Cardiac fibroblast (primary cell): Measurements from ENCODE around the gene ZCCHC24.

Experiments used
- DNase-seq, 2 donors: peaks; one replicate each; pipeline versions ENCODE4 v3.0.0 to v3.0.0-alpha.2; 2010; ENCODE audit warnings: low read depth in 2 of 2
- H3K4me3 ChIP-seq, 2 donors: replicated peaks in 1 of 2; 1 replicate in 1 of 2; 2 replicates in 1 of 2; pipeline ENCODE4 v1.5.1; 2011; ENCODE audit warnings: low read depth in 2 of 2, low read length in 2 of 2, mild to moderate bottlenecking in 2 of 2, moderate library complexity in 1 of 2
- TF ChIP-seq, protein P1 (sequence below): IDR thresholded peaks from one replicate; pipeline ENCODE4 v1.5.1; 2011; ENCODE audit warnings: low read depth, mild to moderate bottlenecking, low read length, inconsistent platforms

The ZCCHC24 gene

GRCh38 chr10:79437111-79437814 is 8.2 kb downstream of the ZCCHC24 start:
- TF ChIP-seq, protein P1, sequence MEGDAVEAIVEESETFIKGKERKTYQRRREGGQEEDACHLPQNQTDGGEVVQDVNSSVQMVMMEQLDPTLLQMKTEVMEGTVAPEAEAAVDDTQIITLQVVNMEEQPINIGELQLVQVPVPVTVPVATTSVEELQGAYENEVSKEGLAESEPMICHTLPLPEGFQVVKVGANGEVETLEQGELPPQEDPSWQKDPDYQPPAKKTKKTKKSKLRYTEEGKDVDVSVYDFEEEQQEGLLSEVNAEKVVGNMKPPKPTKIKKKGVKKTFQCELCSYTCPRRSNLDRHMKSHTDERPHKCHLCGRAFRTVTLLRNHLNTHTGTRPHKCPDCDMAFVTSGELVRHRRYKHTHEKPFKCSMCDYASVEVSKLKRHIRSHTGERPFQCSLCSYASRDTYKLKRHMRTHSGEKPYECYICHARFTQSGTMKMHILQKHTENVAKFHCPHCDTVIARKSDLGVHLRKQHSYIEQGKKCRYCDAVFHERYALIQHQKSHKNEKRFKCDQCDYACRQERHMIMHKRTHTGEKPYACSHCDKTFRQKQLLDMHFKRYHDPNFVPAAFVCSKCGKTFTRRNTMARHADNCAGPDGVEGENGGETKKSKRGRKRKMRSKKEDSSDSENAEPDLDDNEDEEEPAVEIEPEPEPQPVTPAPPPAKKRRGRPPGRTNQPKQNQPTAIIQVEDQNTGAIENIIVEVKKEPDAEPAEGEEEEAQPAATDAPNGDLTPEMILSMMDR, result no peak
- no peak overlapping the region for H3K4me3 ChIP-seq
- DNase-seq, result peak in 1 of 2 donors; percentile 36

GRCh38 chr10:79436850-79437103 is 8.6 kb downstream of the ZCCHC24 start:
- no peak overlapping the region for H3K4me3 ChIP-seq
- DNase-seq, result no peak
- TF ChIP-seq, protein P1, result no peak

- DNase-seq, result no peak
- H3K4me3 ChIP-seq, result no peak overlapping the region
- TF ChIP-seq, protein P1, result no peak
Measured at GRCh38 chr10:79436066-79436849, 9.2 kb downstream of the ZCCHC24 start.

- peak overlapping the region in 1 of 2 donors; percentile 8 for H3K4me3 ChIP-seq
- DNase-seq, result peak in 1 of 2 donors; percentile 77
- TF ChIP-seq, protein P1, result no peak
Measured at GRCh38 chr10:79435271-79436065, 10.0 kb downstream of the ZCCHC24 start.

- no peak overlapping the region for H3K4me3 ChIP-seq
- DNase-seq, result peak; percentile 76 to 83
- TF ChIP-seq, protein P1, result no peak
Measured at GRCh38 chr10:79434821-79435251, 10.6 kb downstream of the ZCCHC24 start.

DNA sequence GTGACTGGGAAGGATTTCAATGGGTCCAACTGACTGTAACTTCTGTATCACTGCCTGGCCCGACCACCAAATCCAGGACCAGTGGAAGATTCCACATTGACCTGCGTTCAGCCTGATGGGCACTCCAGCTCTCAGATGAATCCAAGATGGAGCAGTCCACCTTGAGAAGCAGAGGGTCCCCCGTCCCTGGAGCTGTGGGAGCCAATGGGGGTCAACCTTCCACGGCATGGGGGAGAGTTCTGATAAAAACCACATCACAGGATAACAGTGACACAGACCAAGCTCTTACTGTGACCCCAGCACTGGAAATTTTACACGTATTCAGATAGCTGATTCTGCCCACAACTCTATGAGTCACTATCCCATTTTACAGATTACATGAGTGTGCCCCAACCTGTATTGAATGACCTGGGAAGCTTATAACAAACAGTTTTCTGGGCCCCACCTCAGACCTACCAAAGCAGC is 11.2 kb downstream of the ZCCHC24 start:
- TF ChIP-seq, protein P1, result no peak
- DNase-seq, result peak in 1 of 2 donors; percentile 47
- no peak overlapping the region for H3K4me3 ChIP-seq
